GM21447 (cell line): ENCODE measurements around the gene DAB2IP.

ENCODE experiments used
- ATAC-seq: cut with Tn5 transposase; IDR thresholded peaks from one replicate; pipeline ENCODE4 v1.9.1; 2021; ENCODE audit not compliant: unreplicated experiment

Gene DAB2IP

DNA sequence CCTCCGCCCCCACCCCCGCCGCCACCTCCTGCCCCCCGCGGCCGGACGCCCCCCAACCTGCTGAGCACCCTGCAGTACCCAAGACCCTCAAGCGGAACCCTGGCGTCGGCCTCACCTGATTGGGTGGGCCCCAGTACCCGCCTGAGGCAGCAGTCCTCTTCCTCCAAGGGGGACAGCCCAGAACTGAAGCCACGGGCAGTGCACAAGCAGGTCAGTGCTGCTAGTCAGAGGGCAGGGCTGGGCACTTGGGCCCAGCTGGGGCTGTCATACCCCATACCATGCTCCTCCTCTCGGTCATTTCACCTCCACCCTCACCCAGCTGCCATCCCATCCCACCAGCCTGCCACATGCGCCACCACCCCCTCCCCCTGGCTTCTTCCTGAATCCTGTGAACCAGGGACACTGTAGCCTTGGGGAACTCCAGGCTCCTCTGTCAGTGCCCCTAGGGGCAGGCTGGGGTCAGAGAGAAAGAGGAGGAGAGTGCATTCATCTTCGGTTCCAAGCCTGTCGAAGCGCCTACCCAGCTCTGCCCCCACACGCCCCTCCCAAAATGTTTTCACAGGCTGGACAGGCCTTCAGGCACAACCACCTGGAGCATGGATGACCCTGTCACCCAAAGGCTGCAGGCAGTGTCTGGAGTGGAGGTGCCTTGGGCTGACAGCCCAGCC, 122.0 kb downstream of the DAB2IP start:
- no peak for ATAC-seq

DNA sequence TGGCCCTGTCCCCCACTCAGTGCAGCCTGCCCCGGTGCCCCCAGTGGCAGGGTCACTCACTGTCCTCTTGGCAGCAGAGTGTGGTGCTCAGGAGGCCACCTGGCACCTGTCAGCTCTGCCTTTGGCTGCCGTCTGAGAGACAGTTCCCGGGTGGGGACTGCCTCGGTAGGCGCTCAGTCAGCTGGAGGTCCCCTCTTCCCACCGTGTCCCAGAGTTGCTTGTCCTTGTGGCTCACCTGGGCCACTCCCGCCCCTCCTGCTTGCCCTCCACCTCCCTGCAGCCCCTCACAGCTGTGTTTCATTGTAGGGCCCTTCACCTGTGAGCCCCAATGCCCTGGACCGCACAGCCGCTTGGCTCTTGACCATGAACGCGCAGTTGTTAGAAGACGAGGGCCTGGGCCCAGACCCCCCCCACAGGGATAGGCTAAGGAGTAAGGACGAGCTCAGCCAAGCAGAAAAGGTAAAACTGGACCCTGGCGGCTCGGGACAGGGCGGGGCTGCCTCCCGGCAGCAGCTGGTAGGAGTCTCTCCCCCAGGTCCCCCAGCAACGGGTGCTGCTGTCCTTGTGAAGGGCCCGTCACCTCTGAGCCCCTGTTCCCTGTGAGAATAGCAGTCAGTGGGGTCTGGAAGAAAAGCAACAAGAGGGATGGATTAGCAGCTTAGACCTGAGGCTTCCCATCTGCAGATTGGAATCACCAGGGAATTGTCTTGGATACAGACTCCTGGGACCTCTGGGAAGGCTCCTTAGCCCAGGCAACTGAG, 122.7 kb downstream of the DAB2IP start:
- no peak for ATAC-seq

DNA sequence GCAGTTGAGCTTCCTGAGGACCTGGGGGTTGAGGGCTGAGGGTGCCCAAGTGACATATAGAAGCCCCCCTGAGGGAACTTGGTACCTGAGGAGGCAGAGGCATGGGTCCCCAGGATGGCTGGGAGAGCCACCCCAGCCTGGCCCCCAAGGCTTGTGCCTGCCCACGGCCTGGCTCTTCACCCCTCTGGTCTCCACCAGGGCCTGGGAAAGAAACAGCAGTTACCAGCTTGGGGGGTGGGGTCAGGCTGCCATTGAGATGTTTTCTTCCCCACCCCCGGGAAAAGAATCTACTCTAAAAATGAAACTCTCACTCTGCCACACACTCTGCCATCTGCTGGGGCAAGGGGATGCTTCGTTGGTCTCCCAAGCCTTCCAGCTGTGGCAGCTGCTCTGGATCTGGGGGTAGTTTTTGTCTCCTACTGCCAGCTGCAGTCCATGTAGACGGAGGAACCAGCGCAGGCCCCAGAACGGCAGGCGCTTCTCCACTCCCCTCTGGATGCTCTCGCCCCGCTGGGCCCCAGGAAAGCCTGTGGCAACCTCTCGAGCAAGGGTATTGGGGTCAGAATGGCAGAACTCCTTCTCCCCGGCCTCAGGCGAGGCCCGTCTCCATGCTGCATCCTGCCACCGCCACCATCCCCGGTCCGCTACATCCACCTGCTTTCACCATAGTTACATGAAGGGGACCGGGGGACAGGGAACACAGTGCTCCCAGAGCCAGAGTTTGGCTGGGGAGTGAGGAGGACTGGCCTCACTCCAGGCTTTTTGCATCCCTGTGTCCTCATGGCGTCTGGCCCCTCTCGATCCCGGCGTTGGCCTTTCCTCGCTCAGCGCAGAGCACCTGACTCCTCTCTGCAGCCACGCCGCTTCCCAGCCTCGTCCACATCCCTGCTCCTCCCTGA, 123.5 kb downstream of the DAB2IP start:
- no peak for ATAC-seq

DNA sequence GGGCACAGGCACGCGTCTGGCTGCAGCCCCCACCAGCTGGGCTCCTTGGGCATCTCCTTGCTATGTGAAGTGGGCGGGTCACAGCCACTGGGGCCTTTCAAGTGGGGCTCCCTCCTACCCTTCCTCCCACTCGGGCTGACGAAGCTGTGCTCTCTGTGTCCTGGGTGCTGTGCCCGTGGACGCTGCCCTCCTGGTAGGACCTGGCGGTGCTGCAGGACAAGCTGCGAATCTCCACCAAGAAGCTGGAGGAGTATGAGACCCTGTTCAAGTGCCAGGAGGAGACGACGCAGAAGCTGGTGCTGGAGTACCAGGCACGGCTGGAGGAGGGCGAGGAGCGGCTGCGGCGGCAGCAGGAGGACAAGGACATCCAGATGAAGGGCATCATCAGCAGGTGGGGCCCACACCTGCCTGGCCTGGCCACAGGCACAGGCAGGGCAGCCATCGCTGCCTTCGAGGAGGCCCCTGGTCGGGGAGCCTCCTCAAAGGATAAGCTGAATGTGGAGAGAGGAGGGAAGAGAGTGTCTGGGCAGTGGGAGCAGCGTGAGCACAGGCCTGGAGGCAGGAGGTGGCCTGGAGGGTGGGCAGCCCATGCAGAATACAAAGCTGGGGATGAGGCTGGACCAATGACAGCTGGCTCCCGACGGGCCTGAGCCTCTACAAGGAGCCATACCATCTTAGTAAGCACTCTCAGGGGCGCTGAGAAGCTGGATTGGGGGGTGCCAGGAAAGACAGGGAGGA, 124.7 kb downstream of the DAB2IP start:
- no peak for ATAC-seq

DNA sequence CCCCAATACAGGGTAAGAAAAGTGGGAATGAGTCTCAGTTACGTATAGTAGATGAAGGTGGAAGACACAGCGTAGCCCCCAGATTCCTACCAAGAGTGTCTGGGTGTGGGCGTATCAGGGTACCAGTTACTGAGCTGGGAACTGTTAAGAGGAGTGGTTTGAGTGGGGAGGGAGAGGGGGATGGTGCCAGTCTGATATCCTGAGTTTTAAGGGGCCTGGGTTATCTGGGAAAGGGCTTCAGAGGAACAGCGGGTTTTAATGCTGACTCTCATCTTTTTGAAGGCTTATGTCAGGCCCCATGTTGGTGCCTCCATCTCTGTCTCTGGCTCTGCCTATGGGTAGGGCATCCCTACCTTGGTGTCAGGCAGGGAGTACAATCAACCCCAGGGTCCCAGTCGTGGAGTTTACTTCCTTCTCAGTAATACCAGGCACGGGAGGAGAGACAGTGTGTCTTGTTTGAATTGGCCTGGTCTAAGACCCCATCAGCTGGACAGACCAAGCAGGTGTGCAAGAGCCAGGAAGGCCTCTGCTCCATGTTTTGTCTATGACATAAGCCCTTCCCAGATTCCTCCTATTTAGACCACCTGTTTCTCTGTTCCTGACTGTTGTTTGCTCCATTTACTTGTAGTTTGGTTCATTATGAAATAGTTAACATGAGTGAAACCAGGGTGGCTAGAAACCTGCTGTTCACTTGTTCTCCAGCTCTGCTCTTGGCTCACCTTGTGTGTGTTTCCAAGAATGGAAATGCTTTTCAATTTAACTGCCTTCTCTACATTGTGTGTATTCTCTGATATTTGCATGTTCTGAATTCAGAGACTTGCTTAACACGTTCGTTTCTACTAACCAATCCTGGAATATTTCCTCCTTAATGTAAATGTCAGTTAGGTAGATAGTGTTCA, 125.6 kb downstream of the DAB2IP start:
- ATAC-seq: no peak

DNA sequence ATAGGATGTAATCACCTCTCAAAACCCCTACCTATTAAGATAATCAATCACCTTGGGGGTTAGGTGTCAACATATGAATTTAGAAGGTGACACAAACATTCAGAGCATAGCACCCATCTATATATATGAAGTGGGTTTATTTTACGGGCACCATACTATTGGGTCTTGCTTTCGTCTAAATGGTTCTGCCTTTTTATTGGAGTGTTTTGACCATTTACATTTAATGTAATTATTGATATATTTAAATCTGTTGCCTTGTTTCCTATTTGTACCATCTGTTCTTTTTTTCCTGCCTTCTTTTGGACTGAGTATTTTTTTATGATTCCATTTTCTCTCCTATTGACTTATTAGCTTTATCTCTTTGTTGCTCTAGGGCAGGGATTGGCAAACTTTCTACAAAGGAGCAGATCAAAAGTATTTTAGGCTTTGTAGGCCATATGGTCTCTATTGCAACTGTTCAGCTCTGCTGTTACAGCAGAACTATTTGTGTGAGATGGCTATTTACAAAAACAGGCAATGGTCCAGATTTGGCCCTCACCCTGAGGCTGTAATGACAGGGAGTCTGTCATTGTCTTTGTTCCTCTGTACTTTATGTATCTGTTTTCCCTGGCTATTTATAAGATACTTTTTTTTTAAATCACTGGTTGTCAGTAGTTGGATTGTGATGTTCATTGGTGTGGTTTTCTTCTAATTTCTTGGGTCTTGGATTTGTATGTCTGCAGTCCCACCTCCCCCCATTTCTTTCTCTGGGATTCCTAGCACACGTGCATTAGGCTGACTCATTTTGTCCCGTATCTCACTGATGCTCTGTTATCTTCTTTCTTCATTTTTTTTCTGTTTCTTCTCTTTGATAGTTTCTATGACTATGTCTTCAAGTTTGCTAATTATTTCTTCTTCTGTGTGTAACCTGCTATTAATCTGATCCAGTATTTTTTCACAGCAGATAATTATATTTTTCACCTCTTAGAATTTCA, 127.1 kb downstream of the DAB2IP start:
- no peak for ATAC-seq

DNA sequence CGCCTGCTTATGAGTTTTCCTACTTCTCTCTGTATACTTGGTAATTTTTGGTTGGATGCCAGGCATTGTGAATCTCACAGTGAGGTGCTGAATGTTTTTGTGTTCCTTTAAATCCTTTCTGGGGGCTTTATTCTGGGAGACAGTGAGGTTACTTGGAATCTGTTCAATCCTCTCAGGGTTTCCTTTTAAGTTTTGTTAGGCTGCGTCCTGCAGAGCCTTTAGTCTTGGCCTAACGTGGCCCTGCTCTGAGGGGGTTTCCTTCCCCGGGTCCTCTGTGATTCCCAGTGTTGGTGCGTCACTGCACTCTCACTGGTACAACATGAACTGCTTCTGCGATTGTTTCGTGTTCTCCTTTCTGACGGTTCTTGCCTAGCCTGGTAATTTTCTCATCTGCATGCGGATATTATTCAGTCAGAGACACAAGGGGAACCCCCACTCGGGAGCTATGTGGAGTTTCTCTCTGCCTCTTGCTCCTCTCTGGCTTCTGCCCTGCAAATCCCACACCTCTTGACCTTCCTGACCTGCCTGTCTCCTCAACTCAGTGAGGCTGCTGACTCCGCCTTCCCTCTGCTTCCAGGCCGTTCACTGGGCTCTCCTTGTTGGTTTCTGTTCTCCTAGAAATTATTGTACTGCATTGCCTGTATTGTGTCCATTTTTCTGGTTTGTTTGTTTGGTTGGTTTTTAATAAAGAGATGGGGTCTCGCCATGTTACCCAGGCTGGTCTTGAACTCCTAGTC, 128.1 kb downstream of the DAB2IP start:
- ATAC-seq: no peak

DNA sequence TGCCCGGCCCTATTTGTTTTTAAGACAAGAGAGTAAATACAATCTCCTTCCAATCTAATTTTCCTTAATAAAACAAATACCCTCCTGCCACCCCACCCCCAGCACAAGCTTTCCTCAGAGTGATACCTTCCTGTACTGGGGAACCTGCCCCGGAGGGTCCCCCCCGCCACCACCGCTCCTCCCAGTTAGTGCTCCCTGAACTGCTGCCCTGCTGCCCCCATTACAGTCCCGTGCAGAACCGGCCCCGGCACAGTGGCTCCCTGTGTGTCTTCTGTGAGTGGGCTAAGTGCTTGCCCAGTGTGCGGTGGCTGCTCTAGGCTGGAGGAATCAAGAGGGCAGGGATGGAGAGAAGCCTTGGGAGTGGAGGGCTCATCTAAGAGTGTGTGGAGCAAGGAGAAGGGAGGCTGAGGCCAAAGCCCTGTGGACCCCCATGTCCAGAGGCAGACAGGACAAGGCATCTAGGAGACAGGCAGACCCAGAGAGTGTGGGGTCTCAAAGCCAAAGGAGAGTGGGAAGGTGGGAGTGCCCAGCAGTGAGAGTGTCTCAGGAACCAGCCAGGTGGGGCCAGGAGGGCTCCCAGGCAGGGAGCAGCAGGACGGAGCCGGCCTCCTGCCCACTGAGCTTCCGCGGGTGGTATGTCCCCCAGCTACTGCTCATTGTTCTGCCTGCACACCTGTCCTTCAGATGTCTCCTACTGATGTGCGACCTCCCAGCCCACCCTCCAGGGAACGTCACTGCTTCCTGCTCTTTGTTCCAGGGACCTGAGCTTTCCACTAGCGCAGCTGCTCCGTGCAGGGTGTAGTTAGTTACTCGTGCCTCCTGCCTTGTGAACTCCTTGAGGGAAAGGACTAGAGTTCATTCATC, 129.0 kb downstream of the DAB2IP start:
- ATAC-seq: no peak

DNA sequence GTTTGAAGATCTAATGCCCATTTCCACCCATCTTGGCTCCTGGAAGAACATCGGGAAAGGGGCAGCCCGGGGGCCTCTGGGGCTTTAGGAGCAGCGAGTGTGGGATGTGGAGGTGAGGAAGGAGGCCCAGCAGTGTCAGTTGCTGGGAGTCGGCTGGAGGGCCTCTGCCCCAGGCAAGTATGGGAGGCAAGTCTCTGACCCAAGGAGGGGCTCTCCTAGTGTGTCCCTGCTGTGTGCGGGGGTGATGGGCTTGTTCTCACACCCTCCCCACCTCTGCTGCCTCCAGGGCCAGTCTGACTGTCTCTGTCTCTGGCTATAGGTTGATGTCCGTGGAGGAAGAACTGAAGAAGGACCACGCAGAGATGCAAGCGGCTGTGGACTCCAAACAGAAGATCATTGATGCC, 129.7 kb downstream of the DAB2IP start:
- ATAC-seq: no peak

DNA sequence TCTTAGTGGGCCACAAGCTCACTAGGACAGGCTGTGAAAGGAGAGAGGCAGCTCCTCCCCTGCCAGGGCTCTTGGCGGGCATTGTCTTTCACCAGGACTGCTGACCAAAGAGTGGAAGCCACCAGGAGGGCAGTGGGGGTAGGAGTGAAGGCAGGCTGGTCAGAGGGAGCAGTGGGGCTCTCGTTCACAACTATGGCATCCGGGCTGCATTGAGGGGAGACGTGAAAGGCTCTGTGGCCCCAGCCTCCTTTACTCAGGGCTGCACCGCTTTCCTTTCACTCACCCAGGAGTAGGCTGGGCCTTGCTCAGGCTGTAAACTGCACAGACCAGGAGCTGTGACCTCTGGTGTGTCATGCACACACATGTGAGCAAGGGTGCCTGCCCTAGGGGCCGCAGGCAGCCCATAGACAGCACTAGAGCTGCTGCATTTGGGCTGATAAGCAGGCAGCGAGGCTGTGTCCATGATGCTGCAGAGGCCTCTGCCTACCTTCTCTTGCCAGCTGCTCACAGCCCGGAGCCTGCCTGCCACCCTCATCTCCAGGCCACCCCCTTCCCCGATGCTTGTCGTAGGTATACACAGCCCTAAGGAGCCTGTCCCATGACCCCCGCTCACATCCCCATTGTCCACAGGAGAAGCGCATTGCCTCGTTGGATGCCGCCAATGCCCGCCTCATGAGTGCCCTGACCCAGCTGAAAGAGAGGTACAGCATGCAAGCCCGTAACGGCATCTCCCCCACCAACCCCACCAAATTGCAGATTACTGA, 130.4 kb downstream of the DAB2IP start:
- no peak for ATAC-seq

DNA sequence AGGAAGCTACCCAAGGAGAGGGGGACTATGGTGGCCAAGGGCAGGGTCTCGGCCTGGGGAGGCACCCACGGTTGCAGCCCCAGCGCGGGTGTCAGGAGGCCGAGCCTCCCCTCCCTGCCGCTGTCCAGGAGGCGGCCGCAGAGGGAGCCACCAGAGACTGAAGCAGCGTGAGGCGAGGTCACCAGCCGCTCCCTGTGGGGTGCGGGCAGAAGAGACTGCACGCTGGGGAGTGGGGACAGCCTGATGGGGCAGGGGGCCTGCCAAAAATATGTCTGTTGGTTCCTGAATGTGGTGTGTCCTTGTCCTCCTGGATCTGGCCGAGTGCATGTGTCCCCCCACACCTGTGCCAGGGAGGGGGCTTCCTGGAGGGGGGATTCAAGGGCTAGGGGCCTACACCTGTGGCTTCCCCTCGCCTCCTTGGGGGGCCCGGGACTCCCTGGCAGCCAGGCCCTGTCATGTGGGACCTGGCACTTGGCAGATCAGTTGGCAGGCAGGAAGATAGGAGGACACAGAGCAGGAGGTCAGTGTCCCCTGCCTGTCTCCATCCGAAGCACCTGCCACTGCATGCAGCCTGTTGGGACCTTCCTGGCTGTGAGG, 131.2 kb downstream of the DAB2IP start:
- ATAC-seq: no peak

DNA sequence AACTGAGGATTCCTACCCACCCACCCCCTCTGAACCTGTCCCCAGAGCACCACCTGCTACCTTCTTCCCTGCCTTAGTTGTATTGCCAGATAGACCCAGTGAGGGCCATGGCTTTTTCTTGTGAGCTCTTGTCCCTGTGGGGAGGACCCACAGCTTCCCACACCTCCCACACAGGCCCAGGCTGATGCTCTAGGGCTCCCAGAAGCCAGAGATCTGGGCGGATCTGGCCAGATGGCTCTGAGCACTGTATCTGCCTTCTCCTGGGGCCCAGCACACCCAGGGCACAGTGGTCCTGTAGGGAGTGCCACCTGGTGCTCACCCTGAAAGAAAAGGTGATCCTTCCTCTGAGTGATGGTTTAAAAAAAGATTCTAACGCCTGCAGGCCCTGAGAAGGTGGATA, 131.7 kb downstream of the DAB2IP start:
- ATAC-seq: no peak

DNA sequence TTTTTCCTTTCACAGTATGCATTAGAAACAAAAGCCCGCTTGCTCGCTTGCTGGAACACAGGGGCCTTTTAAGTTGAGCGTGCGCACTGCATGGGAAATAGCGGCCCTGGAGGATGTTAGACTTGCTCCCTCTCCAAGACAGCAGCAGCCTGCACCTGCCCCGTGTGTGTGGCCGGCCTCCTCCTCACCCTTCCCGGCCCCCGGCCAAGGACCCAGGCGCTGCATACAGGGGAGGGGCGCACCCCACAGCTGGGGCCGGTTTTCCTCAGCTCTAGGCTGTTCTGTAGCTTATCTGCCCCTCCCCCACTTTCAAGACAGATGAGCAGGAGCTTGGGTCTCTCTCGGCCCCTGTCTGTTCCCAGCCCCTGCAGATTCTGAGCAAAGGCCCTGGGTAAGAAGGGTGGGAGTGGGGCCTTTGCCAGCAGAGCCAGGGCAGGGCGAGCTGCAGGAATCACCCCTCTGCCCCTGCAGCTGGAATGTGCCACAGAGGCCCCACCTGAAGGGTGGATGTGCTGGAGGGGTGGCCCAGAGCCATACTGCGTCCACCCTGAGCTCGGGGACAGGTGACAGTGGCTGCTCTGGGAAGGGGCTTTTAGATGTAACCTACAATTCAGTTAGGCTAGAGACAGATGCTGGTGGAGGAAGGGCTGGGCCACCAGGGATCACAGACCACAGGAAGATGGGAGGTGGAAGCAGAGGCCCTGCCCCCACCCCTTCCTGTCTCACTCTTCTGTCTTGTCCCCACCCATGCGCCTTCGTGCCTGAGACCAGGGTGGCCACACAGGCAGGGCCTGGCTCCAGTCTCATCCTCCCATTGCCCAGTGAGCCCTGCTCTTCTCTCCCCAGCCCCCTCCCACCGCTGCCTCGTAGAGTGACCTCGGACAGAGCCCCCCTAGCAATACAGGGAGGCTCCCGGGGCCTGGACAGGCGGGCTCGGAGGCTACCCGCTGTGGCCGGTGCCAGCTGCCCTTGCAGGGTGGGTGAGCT, 132.4 kb downstream of the DAB2IP start:
- ATAC-seq: no peak

DNA sequence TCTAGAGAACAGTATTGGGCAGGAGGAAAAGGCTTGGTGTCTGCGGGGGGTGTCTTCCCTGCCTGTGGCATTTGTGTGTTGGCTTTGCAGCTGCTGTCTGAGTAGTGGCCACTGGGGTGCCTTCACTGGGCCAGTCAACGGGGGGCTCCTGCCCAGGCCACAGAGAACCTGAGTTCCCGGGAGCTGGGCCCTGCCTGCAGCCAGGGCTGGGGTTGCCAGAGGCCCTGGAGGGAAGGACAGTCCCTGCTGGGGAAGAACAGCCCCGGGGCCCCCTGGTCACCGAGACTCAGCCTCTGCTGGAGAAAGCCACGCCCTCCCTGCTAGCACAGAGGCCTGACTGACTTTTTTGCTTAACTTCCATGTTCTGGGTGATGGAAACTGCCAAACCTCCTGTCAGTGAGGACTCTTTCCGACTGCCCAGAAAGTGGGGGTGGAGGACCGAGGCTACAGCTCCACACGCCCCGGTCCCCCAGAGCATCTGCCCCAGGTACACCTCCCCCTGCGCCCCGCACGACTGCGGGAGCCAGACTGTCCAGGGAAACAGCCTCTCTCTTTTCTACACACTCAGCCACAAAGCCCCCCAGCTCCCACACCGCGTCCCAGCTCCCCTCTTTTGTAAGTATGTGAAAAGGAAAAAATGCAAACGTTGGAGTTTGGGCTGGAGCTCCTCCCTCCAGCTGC, 133.4 kb downstream of the DAB2IP start:
- no peak for ATAC-seq
